ENCODE measurements around the gene B9D1.

B9D1 gene

GRCh38 chr17:19336938-19337711, 25.4 kb downstream of the B9D1 start:
- no peak for DNase-seq

GRCh38 chr17:19335951-19336631, 26.4 kb downstream of the B9D1 start:
- DNase-seq: no peak

GRCh38 chr17:19334331-19334730, 28.2 kb downstream of the B9D1 start:
- no peak for DNase-seq

GRCh38 chr17:19333736-19334290, 28.7 kb downstream of the B9D1 start:
- no peak for DNase-seq

GRCh38 chr17:19333132-19333440, 29.4 kb downstream of the B9D1 start:
- no peak for DNase-seq

- DNase-seq: no peak
These were observed 30.0 kb downstream of the B9D1 start for GRCh38 chr17:19332371-19333131.

- DNase-seq: no peak
These were observed 30.8 kb downstream of the B9D1 start for GRCh38 chr17:19331543-19332245.

GRCh38 chr17:19331134-19331533, 31.4 kb downstream of the B9D1 start:
- DNase-seq: no peak

GRCh38 chr17:19330271-19330670, 32.3 kb downstream of the B9D1 start:
- DNase-seq: no peak

- DNase-seq: no peak
These were observed 32.7 kb downstream of the B9D1 start for GRCh38 chr17:19329839-19330238.

GRCh38 chr17:19329136-19329535, 33.4 kb downstream of the B9D1 start:
- DNase-seq: no peak

- DNase-seq: no peak
These were observed 34.0 kb downstream of the B9D1 start for GRCh38 chr17:19328441-19329061.

- DNase-seq: no peak
These were observed 35.3 kb downstream of the B9D1 start for GRCh38 chr17:19327031-19327783.

GRCh38 chr17:19325542-19325941, 37.0 kb downstream of the B9D1 start:
- no peak for DNase-seq

- no peak for DNase-seq
These were observed 39.7 kb downstream of the B9D1 start for GRCh38 chr17:19322861-19323260.

GRCh38 chr17:19322129-19322505, 40.4 kb downstream of the B9D1 start:
- DNase-seq: no peak

GRCh38 chr17:19321481-19322128, 40.9 kb downstream of the B9D1 start:
- DNase-seq: no peak

- DNase-seq: no peak
These were observed 41.6 kb downstream of the B9D1 start for GRCh38 chr17:19320876-19321275.

GRCh38 chr17:19319771-19320505, 42.6 kb downstream of the B9D1 start:
- DNase-seq: no peak

GRCh38 chr17:19318611-19319010, 43.9 kb downstream of the B9D1 start:
- no peak for DNase-seq
